Heart left ventricle (tissue), 16 donors: Measurements from ENCODE around the gene IL2RG. TPM values are rescaled to one million over a fixed set of nuclear protein-coding genes. Genes with fewer than 3 reads are reported as not detected.
A peak's percentile ranks its signal among the peaks of the same experiment; 100 is the strongest.

ENCODE experiments used
- ATAC-seq, 4 donors: fragments of 200-7000 bp; cut with Tn5 transposase; one replicate each; pipeline ENCODE4 v1.9.1; 2020 to 2022; ENCODE audit warnings: moderate library complexity in 4 of 4, mild to moderate bottlenecking in 3 of 4, moderate number of reproducible peaks in 1 of 4
- DNase-seq, 5 donors: peaks; one replicate each; pipeline ENCODE4 v3.0.0-alpha.2; 2020
- H3K27ac ChIP-seq, 12 donors: fragments of 200-600 bp; sonication (generic) in 4 of 12; one replicate each; pipeline versions ENCODE4 v1.5.0 to v1.8.0; 2016 to 2022; ENCODE audit warnings: mild to moderate bottlenecking in 2 of 12
- H3K27me3 ChIP-seq, 9 donors: fragments of 200-600 bp; sonication (generic) in 2 of 9; one replicate each; pipeline versions ENCODE4 v1.5.1 to v1.8.0; 2016 to 2022; ENCODE audit warnings: mild to moderate bottlenecking in 3 of 9
- H3K36me3 ChIP-seq, 9 donors: fragments of 200-600 bp; sonication (generic) in 2 of 9; one replicate each; pipeline versions ENCODE4 v1.5.0 to v1.8.0; 2018 to 2022; ENCODE audit warnings: mild to moderate bottlenecking in 2 of 9
- H3K4me1 ChIP-seq, 12 donors: fragments of 200-600 bp; sonication (generic) in 4 of 12; one replicate each; pipeline versions ENCODE4 v1.5.0 to v1.8.0; 2016 to 2022; ENCODE audit warnings: mild to moderate bottlenecking in 3 of 12
- H3K4me3 ChIP-seq, 12 donors: fragments of 200-600 bp; sonication (generic) in 4 of 12; one replicate each; pipeline versions ENCODE4 v1.5.0 to v1.8.0; 2017 to 2022; ENCODE audit warnings: mild to moderate bottlenecking in 9 of 12, moderate library complexity in 4 of 12
- H3K9me3 ChIP-seq, 12 donors: fragments of 200-600 bp; sonication (generic) in 4 of 12; one replicate each; pipeline versions ENCODE4 v1.5.0 to v1.8.0; 2016 to 2022; ENCODE audit warnings: mild to moderate bottlenecking in 1 of 12
- POLR2A ChIP-seq, 2 donors: fragments of 450-650 bp; IDR thresholded peaks; one replicate each; pipeline ENCODE4 v1.6.1; 2017; ENCODE audit warnings: antibody characterized with exemption in 2 of 2, mild to moderate bottlenecking in 2 of 2, moderate library complexity in 2 of 2
- WGBS, 4 donors: extraction: QIAGEN DNeasy Blood & Tissue Kit in 2 of 4; methylation state at CpG; one replicate each; pipeline versions ENCODE4 v1.1.5 to v1.1.7; 2013 to 2018; 5-methylcytosine and 5-hydroxymethylcytosine counted together
- intact Hi-C, 10 donors: fragments of 100-400 bp; cut with DNase I; formaldehyde crosslinking; loops; one replicate each; pipeline versions ENCODE4 v1.11.1 to v1.14.2; 2022
- polyA plus RNA-seq, 2 donors: library from polyadenylated mRNA; stranded (reverse); fragments of 200-250 nt; gene quantifications; one replicate each; pipeline ENCODE4 v1.2.3, GENCODE V29; 2013
- total RNA-seq, 9 donors: library from RNA; depleted of rRNA in 2 of 9; stranded (reverse); fragments of >200 nt in 2 of 9; fragmentation: NEBNext Ultra II Directional in 3 of 9; extraction: Animal tissue kit (Norgen Biotek cat#: 25700) in 3 of 9; gene quantifications; one replicate each; pipeline versions ENCODE4 v1.1.0 to v1.2.4, GENCODE V29; 2016 to 2023
- TF ChIP-seq, protein P1 (sequence below), 12 donors: fragments of 200-600 bp; sonication (generic) in 4 of 12; IDR thresholded peaks; one replicate each; pipeline versions ENCODE4 v1.5.0 to v1.8.0; 2018 to 2022; ENCODE audit warnings: antibody characterized with exemption in 12 of 12, mild to moderate bottlenecking in 5 of 12
- donor health status: ischemic (EF 13 %, LVEDD 7.1; RV severe dilation, severe dysfunction).
- donor health status: healthy with polysubstance abuse.
- donor health status: DM: no; HTN: yes; CAD: no.
- donor health status: DM: no; HTN: no; CAD: no.
- donor health status: ischemic (EF 25% LVEDD 6.9; RV normal size, moderate dysfunction).
- donor health status: ischemic (EF 25% LVEDD 5.7; RV mildly dilated, moderate dysfunction).
- donor health status: healthy.
- donor health status: DM: yes; HTN: yes; CAD: no.
- donor health status: ischemic (EF 35%, LVEDD 5.7; RV mildly dilated, moderate dysfunction).
- donor health status: nonischemic (EF 11% LVEDD 7.7; RV severe dilation, severe dysfunction).
- donor health status: DM: yes; HTN: yes; CAD: no.
- donor health status: PGD.
- donor health status: ischemic (EF 29% LVEDD 5.4; RV normal size, mild dysfunction).
- donor health status: nonischemic (EF 23%, LVEDD 6.1; RV moderate dilation, normal function).

Gene IL2RG
- total and polyA plus RNA-seq, 11 donors = 0.44 to 25.2 (median 2.0) TPM

DNA sequence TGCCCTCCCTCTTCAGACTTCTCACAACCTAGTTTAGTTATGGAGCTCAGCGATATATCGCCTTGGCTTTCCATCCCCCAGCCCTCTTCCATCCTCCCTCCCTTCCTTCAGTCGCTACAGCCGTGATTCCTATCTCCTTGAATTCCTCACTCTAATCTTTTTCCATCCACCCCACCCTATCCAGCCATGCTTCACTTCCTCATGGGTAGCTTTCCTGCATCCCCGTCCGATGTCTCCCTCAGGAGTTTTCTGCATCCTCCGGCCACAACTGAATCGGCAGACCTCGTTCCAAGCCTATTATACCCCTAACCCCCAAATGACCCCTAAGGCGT lies 43.7 kb downstream of the IL2RG start:
- H3K4me3 ChIP-seq = peak overlapping the region; percentile 37 to 92 (median 66)
- peak overlapping the region; percentile 61 to 88 (median 83) for H3K27ac ChIP-seq
- no peaks in the 10 kb centered on the region for H3K27me3 ChIP-seq
- no peaks in the 10 kb centered on the region for H3K9me3 ChIP-seq
- H3K36me3 ChIP-seq = peaks cover 0 to 8% (median 0%) of the 10 kb centered on the region in 9 donors
- TF ChIP-seq, protein P1, sequence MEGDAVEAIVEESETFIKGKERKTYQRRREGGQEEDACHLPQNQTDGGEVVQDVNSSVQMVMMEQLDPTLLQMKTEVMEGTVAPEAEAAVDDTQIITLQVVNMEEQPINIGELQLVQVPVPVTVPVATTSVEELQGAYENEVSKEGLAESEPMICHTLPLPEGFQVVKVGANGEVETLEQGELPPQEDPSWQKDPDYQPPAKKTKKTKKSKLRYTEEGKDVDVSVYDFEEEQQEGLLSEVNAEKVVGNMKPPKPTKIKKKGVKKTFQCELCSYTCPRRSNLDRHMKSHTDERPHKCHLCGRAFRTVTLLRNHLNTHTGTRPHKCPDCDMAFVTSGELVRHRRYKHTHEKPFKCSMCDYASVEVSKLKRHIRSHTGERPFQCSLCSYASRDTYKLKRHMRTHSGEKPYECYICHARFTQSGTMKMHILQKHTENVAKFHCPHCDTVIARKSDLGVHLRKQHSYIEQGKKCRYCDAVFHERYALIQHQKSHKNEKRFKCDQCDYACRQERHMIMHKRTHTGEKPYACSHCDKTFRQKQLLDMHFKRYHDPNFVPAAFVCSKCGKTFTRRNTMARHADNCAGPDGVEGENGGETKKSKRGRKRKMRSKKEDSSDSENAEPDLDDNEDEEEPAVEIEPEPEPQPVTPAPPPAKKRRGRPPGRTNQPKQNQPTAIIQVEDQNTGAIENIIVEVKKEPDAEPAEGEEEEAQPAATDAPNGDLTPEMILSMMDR (IDR thresholded peaks at IDR 0.05) = no peak
- TF ChIP-seq POLR2A (IDR thresholded peaks at IDR 0.05) = no peak
- ATAC-seq (peak in 2 of 4 donors; percentile 3 to 4), DNase-seq (no peak)
- intact Hi-C loops = loop anchor here in 1 of 10 donors (2.0 kb wide), 2 partner anchors 29 to 115 kb away; no protein-coding TSS in a partner anchor
- H3K4me1 ChIP-seq = peaks cover 0 to 19% (median 2%) of the 10 kb centered on the region in 12 donors
- 0 to 35% (median 17%) methylated on average over 10 of the region's 10 CpGs for WGBS, 4 donors

DNA sequence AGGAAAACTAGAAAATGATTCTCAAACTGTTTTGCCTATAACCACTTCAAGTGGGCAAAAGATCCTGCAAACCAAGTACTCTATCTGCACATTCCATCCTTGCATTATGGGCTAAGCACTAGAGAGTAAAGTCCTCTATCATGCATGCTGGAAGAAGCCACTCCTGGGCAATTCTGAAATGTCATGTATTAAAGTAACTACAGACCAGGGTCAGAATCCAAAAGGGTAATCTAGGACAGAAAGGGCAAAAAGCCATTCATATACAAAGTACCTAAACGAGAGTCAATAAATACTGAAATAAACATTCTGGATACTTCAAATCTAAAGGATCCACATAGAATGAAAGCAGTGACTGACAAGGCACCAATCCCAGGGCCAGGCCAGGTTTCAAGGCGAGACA lies 44.3 kb downstream of the IL2RG start:
- DNase-seq (no peak), ATAC-seq (no peak)
- Histone ChIP-seq H3K36me3 (peaks cover 0 to 12% (median 1%) of the 10 kb centered on the region in 9 donors), H3K4me1 (peaks cover 0 to 19% (median 2%) of the 10 kb centered on the region in 12 donors), H3K9me3 (no peaks in the 10 kb centered on the region), H3K4me3 (peak overlapping the region; percentile 37 to 92 (median 66)), H3K27me3 (no peaks in the 10 kb centered on the region), H3K27ac (peak overlapping the region in 10 of 12 donors; percentile 72 to 88 (median 83))
- TF ChIP-seq POLR2A (IDR thresholded peaks at IDR 0.05) = no peak
- TF ChIP-seq, protein P1 (IDR thresholded peaks at IDR 0.05) = no peak
- 10 to 41% (median 21%) methylated on average over 2 of the region's 2 CpGs for WGBS, 4 donors
- intact Hi-C loops = no loop called here

DNA sequence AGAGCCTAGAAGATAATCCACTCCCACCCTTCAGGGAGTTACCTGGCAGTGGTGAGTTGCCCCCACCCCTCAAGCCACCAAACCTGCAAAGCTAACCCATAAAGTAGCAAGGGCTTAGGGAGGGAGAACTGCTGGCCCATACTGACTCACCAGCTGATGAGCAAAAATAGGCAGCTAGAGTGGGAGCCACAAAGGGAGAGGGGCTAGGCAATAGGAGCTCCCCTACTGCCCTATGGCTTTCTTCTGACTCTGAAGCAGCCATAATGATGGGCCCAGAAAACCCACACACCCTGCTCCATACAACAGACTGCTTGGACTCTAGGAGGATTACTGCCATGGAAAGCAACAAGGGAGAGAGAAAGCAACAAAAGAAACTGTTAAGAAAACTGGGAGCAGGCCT lies 51.2 kb downstream of the IL2RG start:
- Histone ChIP-seq H3K4me1 (peaks cover 0 to 18% (median 0%) of the 10 kb centered on the region in 12 donors), H3K36me3 (peaks cover 0 to 68% (median 37%) of the 10 kb centered on the region in 9 donors), H3K4me3 (no peak overlapping the region), H3K27me3 (no peaks in the 10 kb centered on the region), H3K27ac (no peak overlapping the region), H3K9me3 (no peaks in the 10 kb centered on the region)
- ATAC-seq (no peak), DNase-seq (no peak)
- intact Hi-C loops = no loop called here
- TF ChIP-seq, protein P1 (IDR thresholded peaks at IDR 0.05) = no peak
- no peak for TF ChIP-seq POLR2A (IDR thresholded peaks at IDR 0.05)

DNA sequence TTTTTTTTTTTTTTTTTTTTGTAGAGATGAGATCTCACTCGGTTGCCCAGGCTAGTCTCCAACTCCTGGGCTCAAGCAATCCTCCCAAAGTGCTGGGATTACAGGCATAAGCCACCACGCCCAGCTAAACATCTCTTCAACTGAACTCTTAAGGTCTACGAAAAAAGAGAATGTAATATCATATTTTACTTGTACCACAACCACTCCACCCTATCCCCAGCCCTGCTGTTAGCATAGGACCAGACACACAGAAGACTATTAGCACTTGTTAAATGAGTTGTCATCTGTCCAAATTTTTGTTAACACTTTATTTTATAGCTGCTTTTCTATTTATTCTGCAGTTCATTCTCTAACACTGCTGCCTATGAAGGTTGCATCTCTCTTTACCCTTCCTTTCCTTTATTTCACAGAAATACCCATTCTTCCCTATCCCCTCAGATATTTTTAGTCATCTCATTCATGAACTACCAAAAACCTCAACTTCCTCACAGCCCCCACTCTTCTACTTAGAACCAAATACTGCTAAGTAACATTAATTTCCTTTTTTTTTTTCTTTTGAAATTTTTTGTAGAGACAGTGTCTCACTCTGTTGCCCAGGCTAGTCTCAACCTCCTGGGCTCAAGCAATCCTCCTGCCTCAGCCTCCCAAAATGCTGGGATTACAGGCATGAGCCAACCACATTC lies 53.4 kb downstream of the IL2RG start:
- intact Hi-C loops = no loop called here
- no peaks in the 10 kb centered on the region for H3K9me3 ChIP-seq
- H3K27ac ChIP-seq = no peak overlapping the region
- H3K27me3 ChIP-seq = no peaks in the 10 kb centered on the region
- 62 to 96% (median 78%) methylated on average over 3 of the region's 3 CpGs for WGBS, 4 donors
- TF ChIP-seq POLR2A (IDR thresholded peaks at IDR 0.05) = no peak
- TF ChIP-seq, protein P1 (IDR thresholded peaks at IDR 0.05) = no peak
- peaks cover 0 to 18% (median 0%) of the 10 kb centered on the region in 12 donors for H3K4me1 ChIP-seq
- ATAC-seq = no peak
- no peak overlapping the region for H3K4me3 ChIP-seq
- DNase-seq = no peak
- peaks cover 0 to 62% (median 36%) of the 10 kb centered on the region in 9 donors for H3K36me3 ChIP-seq

Other genes with a start within 250 kb of the IL2RG start
- not detected for gene TEX11, start 202.9 kb downstream of the IL2RG start, total RNA-seq
- gene TEX11, start 202.9 kb downstream of the IL2RG start, polyA plus RNA-seq = not detected
- gene SLC7A3, start 180.5 kb downstream of the IL2RG start, total RNA-seq = not detected
- not detected for gene SLC7A3, start 180.5 kb downstream of the IL2RG start, polyA plus RNA-seq
- gene SNX12, start 43.2 kb downstream of the IL2RG start, total RNA-seq = 10 to 100 TPM; 40.2 to 62.5 (median 47.7) TPM
- gene SNX12, start 43.2 kb downstream of the IL2RG start, polyA plus RNA-seq = 10 to 100 TPM; 20.8 to 64.5 TPM
- gene FOXO4, start 15.7 kb downstream of the IL2RG start, total RNA-seq = 10 to 100 TPM; 24.5 to 48.7 (median 37.0) TPM
- gene FOXO4, start 15.7 kb downstream of the IL2RG start, polyA plus RNA-seq = 10 to 100 TPM; 23.2 to 32.7 TPM
- gene CXorf65, start 4.8 kb downstream of the IL2RG start, total RNA-seq = not detected
- gene CXorf65, start 4.8 kb downstream of the IL2RG start, polyA plus RNA-seq = not detected
- gene MED12, start 7.0 kb upstream of the IL2RG start, total RNA-seq = 10 to 100 TPM; 15.0 to 37.4 (median 25.8) TPM
- 1 to 10 TPM; 6.2 to 8.9 TPM for gene MED12, start 7.0 kb upstream of the IL2RG start, polyA plus RNA-seq
- gene NLGN3, start 33.3 kb upstream of the IL2RG start, total RNA-seq = 1 to 10 TPM in 1 of 9 donors, under 1 TPM in 8; 0.14 to 1.3 (median 0.52) TPM
- under 1 TPM; 0.15 to 0.19 TPM for gene NLGN3, start 33.3 kb upstream of the IL2RG start, polyA plus RNA-seq
- gene GJB1, start 111.6 kb upstream of the IL2RG start, total RNA-seq = not detected
- gene GJB1, start 111.6 kb upstream of the IL2RG start, polyA plus RNA-seq = not detected
- 10 to 100 TPM; 11.3 to 22.9 (median 15.2) TPM for gene ZMYM3, start 142.6 kb upstream of the IL2RG start, total RNA-seq
- 1 to 10 TPM; 5.1 to 6.8 TPM for gene ZMYM3, start 142.6 kb upstream of the IL2RG start, polyA plus RNA-seq
- 100 to 1,000 TPM in 7 of 9 donors, 10 to 100 TPM in 2; 97.0 to 177 (median 113) TPM for gene NONO, start 172.1 kb upstream of the IL2RG start, total RNA-seq
- gene NONO, start 172.1 kb upstream of the IL2RG start, polyA plus RNA-seq = 100 to 1,000 TPM in 1 of 2 donors, 10 to 100 TPM in 1; 38.9 to 125 TPM
- 100 to 1,000 TPM in 2 of 9 donors, 10 to 100 TPM in 7; 64.2 to 162 (median 84.9) TPM for gene ITGB1BP2, start 190.2 kb upstream of the IL2RG start, total RNA-seq
- 10 to 100 TPM; 90.4 to 91.7 TPM for gene ITGB1BP2, start 190.2 kb upstream of the IL2RG start, polyA plus RNA-seq